ENCODE results near the gene H1-8.

H1-8 gene

DNA sequence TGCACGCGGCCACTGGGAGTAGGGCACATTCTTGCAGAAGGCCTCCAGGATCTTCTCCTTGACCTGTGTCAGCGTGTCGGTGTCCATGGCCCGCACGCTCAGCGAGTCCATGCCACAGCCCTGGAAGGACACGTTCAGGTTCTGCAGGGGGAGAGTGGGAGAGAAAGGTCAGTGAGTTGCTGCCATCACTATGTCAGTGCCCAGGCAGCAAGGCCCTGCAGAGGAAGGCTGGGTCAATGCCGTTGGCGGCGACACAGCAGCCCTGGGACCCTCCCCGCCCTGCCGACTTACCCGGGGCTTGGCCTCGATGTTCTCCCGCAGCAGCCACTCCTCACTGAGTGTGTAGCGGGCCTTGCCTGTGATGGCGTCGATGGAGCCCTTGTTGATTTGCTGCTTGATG lies 19.8 kb downstream of the H1-8 start:
- DNase-seq: no peak
- Mint-ChIP-seq H3K36me3 (ENCODE audit: low read depth) (no peaks in the 10 kb centered on the region), H3K4me1 (ENCODE audit: low read depth) (peaks cover 4% of the 10 kb centered on the region), H3K4me3 (no peak overlapping the region), H3K27ac (no peak overlapping the region), H3K9me3 (no peaks in the 10 kb centered on the region), H3K27me3 (no peaks in the 10 kb centered on the region)

GRCh38 chr3:129563332-129563731 lies 20.4 kb downstream of the H1-8 start:
- no peak for DNase-seq
- H3K36me3 Mint-ChIP-seq (ENCODE audit: low read depth): no peaks in the 10 kb centered on the region
- no peak overlapping the region for H3K27ac Mint-ChIP-seq
- H3K27me3 Mint-ChIP-seq: no peaks in the 10 kb centered on the region
- no peak overlapping the region for H3K4me3 Mint-ChIP-seq
- H3K9me3 Mint-ChIP-seq: no peaks in the 10 kb centered on the region
- H3K4me1 Mint-ChIP-seq (ENCODE audit: low read depth): peaks cover 3% of the 10 kb centered on the region

DNA sequence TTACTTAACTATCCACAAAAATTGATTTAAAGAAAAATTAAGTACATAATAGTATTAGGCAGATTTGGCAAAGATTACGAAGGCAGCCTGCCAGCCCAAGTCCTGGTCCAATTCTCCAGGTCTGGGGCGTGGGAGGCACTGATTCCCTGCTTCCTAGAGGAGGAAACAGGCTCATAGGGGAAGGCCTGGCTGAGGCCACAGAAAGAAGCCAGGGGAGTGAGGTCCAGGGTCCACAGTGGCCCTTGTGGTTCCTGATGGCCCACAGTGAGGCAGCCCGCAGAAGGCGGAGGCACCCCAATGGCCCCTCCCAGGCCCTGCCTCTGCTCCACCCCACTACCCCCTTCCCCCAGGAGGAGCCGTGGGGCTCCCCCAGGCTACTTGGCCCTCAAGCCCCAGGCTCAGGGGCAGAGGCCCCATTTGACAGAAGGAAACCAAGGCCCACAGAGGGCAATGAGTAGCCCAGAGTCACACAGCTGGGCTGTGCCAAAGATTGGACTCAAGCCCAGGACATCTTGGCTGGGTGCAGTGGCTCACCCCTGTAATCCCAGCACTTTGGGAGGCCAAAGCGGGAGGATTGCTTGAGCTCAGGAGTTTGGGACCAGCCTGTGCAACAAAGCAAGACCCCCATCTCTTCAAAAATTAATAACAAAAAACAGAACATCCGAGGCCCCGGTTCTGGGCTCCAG lies 21.0 kb downstream of the H1-8 start:
- Mint-ChIP-seq H3K4me3 (no peak overlapping the region), H3K4me1 (ENCODE audit: low read depth) (peaks cover 1% of the 10 kb centered on the region), H3K27ac (no peak overlapping the region), H3K9me3 (no peaks in the 10 kb centered on the region), H3K36me3 (ENCODE audit: low read depth) (no peaks in the 10 kb centered on the region), H3K27me3 (no peaks in the 10 kb centered on the region)
- DNase-seq: no peak

- H3K36me3 Mint-ChIP-seq (ENCODE audit: low read depth): no peaks in the 10 kb centered on the region
- H3K27me3 Mint-ChIP-seq: no peaks in the 10 kb centered on the region
- H3K4me3 Mint-ChIP-seq: no peak overlapping the region
- no peak for DNase-seq
- peaks cover 1% of the 10 kb centered on the region for H3K4me1 Mint-ChIP-seq (ENCODE audit: low read depth)
- H3K27ac Mint-ChIP-seq: no peak overlapping the region
- H3K9me3 Mint-ChIP-seq: no peaks in the 10 kb centered on the region
Observed at GRCh38 chr3:129564981-129565644, 22.1 kb downstream of the H1-8 start.

DNA sequence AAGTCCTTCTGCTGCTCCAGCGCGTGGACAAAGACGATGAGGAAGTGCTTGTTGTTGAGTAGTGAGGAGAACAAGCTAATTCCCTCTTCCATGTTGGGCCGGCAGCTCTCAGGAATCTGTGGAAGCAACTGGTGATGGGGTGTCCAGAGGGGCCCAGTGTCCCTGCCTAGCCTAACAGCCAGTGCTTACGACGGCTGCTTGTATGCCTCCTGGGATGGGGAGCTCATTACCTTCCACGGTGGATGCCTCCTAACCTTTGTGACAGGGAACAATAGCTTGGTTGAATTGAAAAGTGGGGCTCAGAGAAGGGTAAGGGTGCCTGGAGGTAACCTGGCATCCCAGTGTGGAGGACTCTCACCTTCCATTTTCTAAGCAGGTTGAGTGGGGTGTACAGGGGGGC lies 22.9 kb downstream of the H1-8 start:
- H3K4me3 Mint-ChIP-seq: no peak overlapping the region
- H3K4me1 Mint-ChIP-seq (ENCODE audit: low read depth): peaks cover 1% of the 10 kb centered on the region
- no peak overlapping the region for H3K27ac Mint-ChIP-seq
- no peaks in the 10 kb centered on the region for H3K9me3 Mint-ChIP-seq
- H3K36me3 Mint-ChIP-seq (ENCODE audit: low read depth): no peaks in the 10 kb centered on the region
- no peak for DNase-seq
- H3K27me3 Mint-ChIP-seq: no peaks in the 10 kb centered on the region

GRCh38 chr3:129567176-129567705 lies 24.3 kb downstream of the H1-8 start:
- no peak for DNase-seq
- Mint-ChIP-seq H3K4me3 (no peak overlapping the region), H3K4me1 (ENCODE audit: low read depth) (peaks cover 1% of the 10 kb centered on the region), H3K9me3 (no peaks in the 10 kb centered on the region), H3K27me3 (no peaks in the 10 kb centered on the region), H3K36me3 (ENCODE audit: low read depth) (no peaks in the 10 kb centered on the region), H3K27ac (no peak overlapping the region)

DNA sequence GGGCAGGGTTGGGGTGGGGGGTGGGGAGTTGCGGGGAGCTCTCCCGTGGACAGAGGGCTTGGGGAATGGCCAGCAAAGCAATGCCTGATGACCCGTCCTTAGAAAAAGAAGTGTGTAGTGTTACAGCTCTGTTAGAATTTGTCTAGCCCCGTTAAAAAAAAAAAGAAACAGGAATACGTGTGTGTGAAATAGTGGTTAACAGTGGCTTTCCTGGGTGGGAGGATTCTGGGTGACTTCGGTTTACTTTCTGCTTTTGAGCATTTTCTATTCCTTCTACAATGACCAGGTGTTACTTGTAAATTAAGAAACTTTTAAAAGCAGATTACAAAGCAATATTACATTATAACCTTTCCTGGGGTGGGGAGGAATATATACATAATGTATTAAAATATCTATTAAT lies 25.0 kb downstream of the H1-8 start:
- H3K36me3 Mint-ChIP-seq (ENCODE audit: low read depth): no peaks in the 10 kb centered on the region
- no peak overlapping the region for H3K4me3 Mint-ChIP-seq
- no peak overlapping the region for H3K27ac Mint-ChIP-seq
- H3K9me3 Mint-ChIP-seq: no peaks in the 10 kb centered on the region
- no peaks in the 10 kb centered on the region for H3K27me3 Mint-ChIP-seq
- H3K4me1 Mint-ChIP-seq (ENCODE audit: low read depth): peaks cover 1% of the 10 kb centered on the region
- DNase-seq: no peak

DNA sequence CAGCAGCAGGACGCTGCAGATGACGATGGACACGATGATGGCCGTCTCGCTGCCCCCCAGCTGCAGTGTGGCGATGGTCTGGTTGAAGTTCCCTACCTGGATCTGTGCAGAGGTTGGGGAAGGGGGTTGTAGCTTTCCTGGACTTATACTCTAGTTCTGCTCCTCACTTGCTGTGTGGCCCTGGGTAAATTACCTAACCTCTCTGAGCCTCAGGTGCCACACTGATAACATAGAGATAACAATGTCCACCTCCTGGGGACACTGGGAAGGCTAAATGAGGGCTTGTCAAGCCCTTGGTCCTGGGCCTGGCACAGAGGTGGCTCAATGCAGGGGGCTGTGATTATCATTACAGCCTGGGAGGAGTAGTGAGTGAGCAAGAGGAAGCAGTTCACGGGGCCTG lies 26.9 kb downstream of the H1-8 start:
- no peak overlapping the region for H3K4me3 Mint-ChIP-seq
- no peak for DNase-seq
- H3K27ac Mint-ChIP-seq: no peak overlapping the region
- H3K4me1 Mint-ChIP-seq (ENCODE audit: low read depth): peaks cover 1% of the 10 kb centered on the region
- H3K9me3 Mint-ChIP-seq: no peaks in the 10 kb centered on the region
- no peaks in the 10 kb centered on the region for H3K36me3 Mint-ChIP-seq (ENCODE audit: low read depth)
- H3K27me3 Mint-ChIP-seq: no peaks in the 10 kb centered on the region

DNA sequence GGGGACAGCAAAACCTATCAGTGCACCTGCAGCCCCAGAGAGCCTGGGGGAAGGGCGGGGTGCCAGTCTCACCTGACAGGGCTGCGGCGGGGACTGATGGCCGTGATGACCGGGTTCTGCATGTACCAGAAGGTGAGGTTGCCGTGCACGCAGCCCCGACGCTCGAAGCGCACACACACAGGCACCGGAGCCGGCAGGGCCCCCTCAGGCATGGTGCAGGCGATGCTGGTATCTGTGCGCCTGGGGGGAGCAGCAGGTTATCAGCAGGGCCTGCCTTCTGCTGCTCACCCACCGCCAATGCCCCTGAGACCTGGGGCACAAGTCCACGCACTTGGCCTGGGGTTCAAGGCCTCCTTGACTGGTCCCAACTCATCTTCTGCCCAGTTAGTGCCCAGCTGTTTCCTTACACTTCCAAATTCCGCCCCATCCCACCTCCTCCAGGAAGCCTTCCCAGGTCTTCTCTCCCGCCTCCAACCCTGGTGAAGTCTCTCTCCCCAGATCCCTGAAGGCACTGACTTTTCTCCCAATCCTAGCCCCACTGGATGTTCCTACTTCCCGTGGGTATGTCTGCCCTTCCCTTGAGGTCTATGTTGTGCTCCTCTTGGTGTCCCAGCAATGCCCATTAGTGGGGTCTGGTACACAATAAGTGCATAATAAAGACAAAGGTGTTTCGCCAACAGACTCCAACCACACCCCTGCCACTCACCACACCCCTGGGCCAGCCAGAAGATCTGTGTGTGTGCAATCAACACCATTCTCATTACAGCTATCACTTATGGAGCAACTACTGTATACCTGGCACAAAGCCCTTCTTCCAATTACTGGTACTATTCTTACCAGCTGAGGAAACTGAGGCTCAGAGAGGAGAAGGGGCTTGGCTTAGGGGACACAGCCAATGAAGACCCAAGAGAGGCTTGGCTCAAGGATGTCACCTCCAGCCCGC lies 28.9 kb downstream of the H1-8 start:
- Mint-ChIP-seq H3K9me3 (no peaks in the 10 kb centered on the region), H3K27me3 (no peaks in the 10 kb centered on the region), H3K27ac (no peak overlapping the region), H3K4me1 (ENCODE audit: low read depth) (peaks cover 20% of the 10 kb centered on the region), H3K4me3 (no peak overlapping the region), H3K36me3 (ENCODE audit: low read depth) (no peaks in the 10 kb centered on the region)
- DNase-seq: no peak

- Mint-ChIP-seq H3K4me1 (ENCODE audit: low read depth) (peaks cover 25% of the 10 kb centered on the region), H3K27ac (no peak overlapping the region), H3K9me3 (no peaks in the 10 kb centered on the region), H3K27me3 (no peaks in the 10 kb centered on the region), H3K36me3 (ENCODE audit: low read depth) (no peaks in the 10 kb centered on the region), H3K4me3 (no peak overlapping the region)
- DNase-seq: no peak
Observed at GRCh38 chr3:129572603-129573002, 29.6 kb downstream of the H1-8 start.

- Mint-ChIP-seq H3K36me3 (ENCODE audit: low read depth) (no peaks in the 10 kb centered on the region), H3K4me3 (no peak overlapping the region), H3K4me1 (ENCODE audit: low read depth) (peaks cover 32% of the 10 kb centered on the region), H3K27me3 (no peaks in the 10 kb centered on the region), H3K9me3 (no peaks in the 10 kb centered on the region), H3K27ac (no peak overlapping the region)
- DNase-seq: no peak
Observed at GRCh38 chr3:129573493-129573892, 30.5 kb downstream of the H1-8 start.

GRCh38 chr3:129574206-129574605 lies 31.2 kb downstream of the H1-8 start:
- Mint-ChIP-seq H3K36me3 (ENCODE audit: low read depth) (no peaks in the 10 kb centered on the region), H3K9me3 (no peaks in the 10 kb centered on the region), H3K4me1 (ENCODE audit: low read depth) (peaks cover 35% of the 10 kb centered on the region), H3K4me3 (no peak overlapping the region), H3K27me3 (no peaks in the 10 kb centered on the region), H3K27ac (no peak overlapping the region)
- no peak for DNase-seq

DNA sequence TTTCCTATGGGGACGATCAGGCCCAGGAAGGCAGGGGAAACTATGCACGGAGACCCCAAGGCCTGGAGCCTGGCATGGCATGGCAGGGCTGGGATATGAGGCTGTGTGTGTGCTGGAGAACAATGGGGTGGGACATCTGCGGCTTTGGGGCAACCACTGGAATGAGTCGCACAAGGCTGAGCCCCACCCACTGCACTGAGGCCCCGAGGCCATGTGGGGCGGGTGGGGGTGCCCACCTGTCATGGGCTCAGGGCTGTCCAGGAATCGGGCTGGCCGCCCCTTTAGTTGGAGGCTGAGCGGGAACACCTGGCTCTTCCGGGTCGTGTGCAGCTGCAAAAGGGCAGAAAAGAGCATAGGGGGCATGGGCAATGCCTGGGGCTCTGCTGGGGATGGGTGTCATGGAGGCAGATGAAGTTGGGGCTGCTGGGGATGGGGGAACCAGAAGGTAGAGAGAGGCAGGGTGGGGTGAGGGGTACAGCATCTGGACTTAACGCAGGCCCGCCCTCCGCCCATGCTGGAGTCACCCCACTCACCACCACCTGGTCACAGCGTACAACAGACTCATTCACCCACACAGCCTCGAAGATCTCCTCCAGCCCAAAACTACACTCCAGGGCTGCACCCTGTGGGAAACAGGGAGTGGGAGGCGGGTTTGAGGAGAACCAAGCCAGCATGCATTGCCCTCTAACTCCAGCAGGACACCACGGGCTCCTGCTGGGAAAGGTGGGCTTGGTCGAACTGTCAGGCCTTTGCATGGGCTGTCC lies 32.4 kb downstream of the H1-8 start:
- Mint-ChIP-seq H3K27me3 (no peaks in the 10 kb centered on the region), H3K4me1 (ENCODE audit: low read depth) (peaks cover 35% of the 10 kb centered on the region), H3K9me3 (no peaks in the 10 kb centered on the region), H3K36me3 (ENCODE audit: low read depth) (no peaks in the 10 kb centered on the region), H3K27ac (no peak overlapping the region), H3K4me3 (no peak overlapping the region)
- DNase-seq: no peak

- H3K4me1 Mint-ChIP-seq (ENCODE audit: low read depth): peaks cover 35% of the 10 kb centered on the region
- peak overlapping the region; percentile 4 for H3K27ac Mint-ChIP-seq
- no peaks in the 10 kb centered on the region for H3K27me3 Mint-ChIP-seq
- DNase-seq: no peak
- no peak overlapping the region for H3K4me3 Mint-ChIP-seq
- H3K36me3 Mint-ChIP-seq (ENCODE audit: low read depth): no peaks in the 10 kb centered on the region
- no peaks in the 10 kb centered on the region for H3K9me3 Mint-ChIP-seq
Observed at GRCh38 chr3:129575997-129576384, 33.0 kb downstream of the H1-8 start.
